HCT116 (cell line): ENCODE measurements around the gene DOP1B.

Experiments used
- EZH2phosphoT487 ChIP-seq: fragments of 200-600 bp; IDR thresholded peaks from 2 replicates; pipeline ENCODE4 v1.6.1; 2018; ENCODE audit warnings: antibody characterized with exemption, borderline replicate concordance
- POLR2A ChIP-seq: IDR thresholded peaks from 2 replicates; pipeline ENCODE4 v1.7.0; 2011; ENCODE audit warnings: borderline replicate concordance; ENCODE audit not compliant: insufficient read depth, insufficient read length; ENCODE audit errors: extremely low read depth
- RAD21 ChIP-seq: IDR thresholded peaks from 2 replicates; pipeline ENCODE4 v1.6.1; 2012; ENCODE audit warnings: low read depth, mild to moderate bottlenecking
- SRF ChIP-seq: IDR thresholded peaks from 2 replicates; pipeline ENCODE4 v1.6.1; 2012; ENCODE audit warnings: low read depth
- YY1 ChIP-seq: IDR thresholded peaks from 2 replicates; pipeline ENCODE4 v1.6.1; 2011; ENCODE audit warnings: low read length, low read depth, moderate library complexity, mild to moderate bottlenecking; ENCODE audit not compliant: insufficient replicate concordance; ENCODE audit errors: extremely low read depth
- ZFX ChIP-seq: fragments of 450-650 bp; IDR thresholded peaks from 2 replicates; pipeline ENCODE4 v1.6.1; 2017
- TF ChIP-seq, protein P1 (sequence below), 3 experiments: fragments of 200-600 bp in 1 of 3; sonication (generic) in 1 of 3; IDR thresholded peaks in 2 of 3; conservative IDR thresholded peaks in 1 of 3; 2 replicates each; pipeline ENCODE4 v1.5.1; 2012 to 2017; ENCODE audit warnings: low read depth in 2 of 3, low read length in 2 of 3, antibody characterized with exemption in 1 of 3, borderline replicate concordance in 1 of 3, control low read depth in 1 of 3, mild to moderate bottlenecking in 1 of 3, mixed read lengths in 1 of 3, mixed run types in 1 of 3, moderate library complexity in 1 of 3; ENCODE audit not compliant: insufficient read depth in 1 of 3
- TF ChIP-seq, protein P2 (sequence below): IDR thresholded peaks from 2 replicates; pipeline ENCODE4 v1.6.1; 2012
- TF ChIP-seq, protein P3 (sequence below): IDR thresholded peaks from 2 replicates; pipeline ENCODE4 v1.6.1; 2012; ENCODE audit warnings: low read depth
- TF ChIP-seq, protein P4 (sequence below): IDR thresholded peaks from 2 replicates; pipeline ENCODE4 v1.6.1; 2011; ENCODE audit warnings: mild to moderate bottlenecking, low read length, moderate library complexity; ENCODE audit not compliant: insufficient replicate concordance; ENCODE audit errors: extremely low read depth

DNA sequence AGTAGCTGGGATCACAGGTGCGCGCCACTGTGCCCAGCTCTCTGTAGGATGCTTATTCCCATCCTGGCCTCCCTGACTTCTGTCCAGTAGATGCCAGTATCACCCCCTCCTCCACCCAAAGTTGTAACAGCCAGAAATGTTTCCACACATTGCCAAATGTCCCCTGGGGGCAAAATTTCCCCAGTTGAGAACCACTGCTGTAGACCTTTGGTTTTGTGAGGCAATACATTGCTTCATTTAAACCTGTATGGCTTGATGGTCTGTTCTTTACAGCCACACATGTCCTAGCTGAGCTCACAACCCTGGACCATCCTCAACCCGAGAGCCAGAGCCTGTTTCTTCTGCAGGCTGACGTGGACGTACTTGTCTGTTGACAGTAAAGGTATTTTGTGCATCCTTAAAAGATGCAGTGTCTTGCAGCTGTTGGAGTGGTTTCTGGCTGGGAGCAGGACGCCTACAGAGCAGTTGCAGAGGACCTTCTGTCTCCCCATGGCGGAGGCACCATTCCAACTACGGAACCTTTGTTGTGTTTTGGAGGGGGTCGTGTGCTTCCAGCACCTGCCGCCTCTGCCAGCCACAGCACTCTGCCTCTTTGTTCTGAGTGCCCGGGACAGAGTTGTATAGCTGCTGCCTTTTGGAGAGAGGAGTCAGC is 26.6 kb downstream of the DOP1B start:
- TF ChIP-seq, protein P1, sequence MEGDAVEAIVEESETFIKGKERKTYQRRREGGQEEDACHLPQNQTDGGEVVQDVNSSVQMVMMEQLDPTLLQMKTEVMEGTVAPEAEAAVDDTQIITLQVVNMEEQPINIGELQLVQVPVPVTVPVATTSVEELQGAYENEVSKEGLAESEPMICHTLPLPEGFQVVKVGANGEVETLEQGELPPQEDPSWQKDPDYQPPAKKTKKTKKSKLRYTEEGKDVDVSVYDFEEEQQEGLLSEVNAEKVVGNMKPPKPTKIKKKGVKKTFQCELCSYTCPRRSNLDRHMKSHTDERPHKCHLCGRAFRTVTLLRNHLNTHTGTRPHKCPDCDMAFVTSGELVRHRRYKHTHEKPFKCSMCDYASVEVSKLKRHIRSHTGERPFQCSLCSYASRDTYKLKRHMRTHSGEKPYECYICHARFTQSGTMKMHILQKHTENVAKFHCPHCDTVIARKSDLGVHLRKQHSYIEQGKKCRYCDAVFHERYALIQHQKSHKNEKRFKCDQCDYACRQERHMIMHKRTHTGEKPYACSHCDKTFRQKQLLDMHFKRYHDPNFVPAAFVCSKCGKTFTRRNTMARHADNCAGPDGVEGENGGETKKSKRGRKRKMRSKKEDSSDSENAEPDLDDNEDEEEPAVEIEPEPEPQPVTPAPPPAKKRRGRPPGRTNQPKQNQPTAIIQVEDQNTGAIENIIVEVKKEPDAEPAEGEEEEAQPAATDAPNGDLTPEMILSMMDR (IDR thresholded peaks at IDR 0.05 in 2 of 3, conservative IDR thresholded peaks at IDR 0.05 in 1 of 3; ENCODE audit: borderline replicate concordance in 1 of 3, insufficient read depth in 1 of 3, low read depth in 2 of 3, low read length in 2 of 3) = no peak
- TF ChIP-seq ZFX = no peak
- TF ChIP-seq, protein P2, sequence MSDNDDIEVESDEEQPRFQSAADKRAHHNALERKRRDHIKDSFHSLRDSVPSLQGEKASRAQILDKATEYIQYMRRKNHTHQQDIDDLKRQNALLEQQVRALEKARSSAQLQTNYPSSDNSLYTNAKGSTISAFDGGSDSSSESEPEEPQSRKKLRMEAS = no peak
- TF ChIP-seq SRF = no peak
- TF ChIP-seq, protein P3, sequence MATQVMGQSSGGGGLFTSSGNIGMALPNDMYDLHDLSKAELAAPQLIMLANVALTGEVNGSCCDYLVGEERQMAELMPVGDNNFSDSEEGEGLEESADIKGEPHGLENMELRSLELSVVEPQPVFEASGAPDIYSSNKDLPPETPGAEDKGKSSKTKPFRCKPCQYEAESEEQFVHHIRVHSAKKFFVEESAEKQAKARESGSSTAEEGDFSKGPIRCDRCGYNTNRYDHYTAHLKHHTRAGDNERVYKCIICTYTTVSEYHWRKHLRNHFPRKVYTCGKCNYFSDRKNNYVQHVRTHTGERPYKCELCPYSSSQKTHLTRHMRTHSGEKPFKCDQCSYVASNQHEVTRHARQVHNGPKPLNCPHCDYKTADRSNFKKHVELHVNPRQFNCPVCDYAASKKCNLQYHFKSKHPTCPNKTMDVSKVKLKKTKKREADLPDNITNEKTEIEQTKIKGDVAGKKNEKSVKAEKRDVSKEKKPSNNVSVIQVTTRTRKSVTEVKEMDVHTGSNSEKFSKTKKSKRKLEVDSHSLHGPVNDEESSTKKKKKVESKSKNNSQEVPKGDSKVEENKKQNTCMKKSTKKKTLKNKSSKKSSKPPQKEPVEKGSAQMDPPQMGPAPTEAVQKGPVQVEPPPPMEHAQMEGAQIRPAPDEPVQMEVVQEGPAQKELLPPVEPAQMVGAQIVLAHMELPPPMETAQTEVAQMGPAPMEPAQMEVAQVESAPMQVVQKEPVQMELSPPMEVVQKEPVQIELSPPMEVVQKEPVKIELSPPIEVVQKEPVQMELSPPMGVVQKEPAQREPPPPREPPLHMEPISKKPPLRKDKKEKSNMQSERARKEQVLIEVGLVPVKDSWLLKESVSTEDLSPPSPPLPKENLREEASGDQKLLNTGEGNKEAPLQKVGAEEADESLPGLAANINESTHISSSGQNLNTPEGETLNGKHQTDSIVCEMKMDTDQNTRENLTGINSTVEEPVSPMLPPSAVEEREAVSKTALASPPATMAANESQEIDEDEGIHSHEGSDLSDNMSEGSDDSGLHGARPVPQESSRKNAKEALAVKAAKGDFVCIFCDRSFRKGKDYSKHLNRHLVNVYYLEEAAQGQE = no peak
- no peak for TF ChIP-seq POLR2A
- no peak for TF ChIP-seq YY1
- TF ChIP-seq EZH2phosphoT487 = no peak
- TF ChIP-seq, protein P4, sequence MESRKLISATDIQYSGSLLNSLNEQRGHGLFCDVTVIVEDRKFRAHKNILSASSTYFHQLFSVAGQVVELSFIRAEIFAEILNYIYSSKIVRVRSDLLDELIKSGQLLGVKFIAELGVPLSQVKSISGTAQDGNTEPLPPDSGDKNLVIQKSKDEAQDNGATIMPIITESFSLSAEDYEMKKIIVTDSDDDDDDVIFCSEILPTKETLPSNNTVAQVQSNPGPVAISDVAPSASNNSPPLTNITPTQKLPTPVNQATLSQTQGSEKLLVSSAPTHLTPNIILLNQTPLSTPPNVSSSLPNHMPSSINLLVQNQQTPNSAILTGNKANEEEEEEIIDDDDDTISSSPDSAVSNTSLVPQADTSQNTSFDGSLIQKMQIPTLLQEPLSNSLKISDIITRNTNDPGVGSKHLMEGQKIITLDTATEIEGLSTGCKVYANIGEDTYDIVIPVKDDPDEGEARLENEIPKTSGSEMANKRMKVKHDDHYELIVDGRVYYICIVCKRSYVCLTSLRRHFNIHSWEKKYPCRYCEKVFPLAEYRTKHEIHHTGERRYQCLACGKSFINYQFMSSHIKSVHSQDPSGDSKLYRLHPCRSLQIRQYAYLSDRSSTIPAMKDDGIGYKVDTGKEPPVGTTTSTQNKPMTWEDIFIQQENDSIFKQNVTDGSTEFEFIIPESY = no peak
- TF ChIP-seq RAD21 = no peak
